Subcutaneous abdominal adipose tissue (tissue), 5 donors: ENCODE data around the gene SLC41A1.
A peak's percentile ranks its signal among the peaks of the same experiment; 100 is the strongest.

Experiments used
- H3K27ac ChIP-seq: one replicate; pipeline ENCODE4 v1.7.0; 2013; ENCODE audit warnings: low read depth, mild to moderate bottlenecking, inconsistent platforms, low read length, moderate library complexity
- H3K27me3 ChIP-seq, 5 donors: one replicate each; pipeline ENCODE4 v1.7.0; 2013; ENCODE audit warnings: low read length in 5 of 5, inconsistent platforms in 1 of 5; ENCODE audit not compliant: control insufficient read depth in 5 of 5, insufficient read depth in 4 of 5
- H3K36me3 ChIP-seq, 5 donors: one replicate each; pipeline ENCODE4 v1.7.0; 2013; ENCODE audit warnings: low read length in 5 of 5; ENCODE audit not compliant: control insufficient read depth in 5 of 5, insufficient read depth in 5 of 5
- H3K4me1 ChIP-seq, 5 donors: one replicate each; pipeline ENCODE4 v1.7.0; 2013; ENCODE audit warnings: low read length in 5 of 5, mild to moderate bottlenecking in 3 of 5, moderate library complexity in 1 of 5; ENCODE audit not compliant: control insufficient read depth in 5 of 5, insufficient read depth in 5 of 5
- H3K4me3 ChIP-seq, 5 donors: one replicate each; pipeline ENCODE4 v1.7.0; 2013; ENCODE audit warnings: low read length in 5 of 5, low read depth in 1 of 5
- H3K9ac ChIP-seq, 5 donors: one replicate each; pipeline ENCODE4 v1.7.0; 2013; ENCODE audit warnings: low read length in 5 of 5, mild to moderate bottlenecking in 4 of 5, moderate library complexity in 3 of 5
- H3K9me3 ChIP-seq, 5 donors: one replicate each; pipeline ENCODE4 v1.7.0; 2013; ENCODE audit warnings: low read length in 5 of 5; ENCODE audit not compliant: control insufficient read depth in 5 of 5
- donor health status: healthy.
- donor health status: healthy.
- donor health status: healthy.
- donor health status: healthy.
- donor health status: healthy.

SLC41A1 gene

GRCh38 chr1:205792961-205793673 lies 19.9 kb downstream of the SLC41A1 start:
- Histone ChIP-seq H3K36me3 (peaks cover 19 to 80% (median 63%) of the 10 kb centered on the region in 5 donors), H3K4me1 (no peaks in the 10 kb centered on the region), H3K4me3 (no peak overlapping the region)

GRCh38 chr1:205792481-205792881 lies 20.5 kb downstream of the SLC41A1 start:
- Histone ChIP-seq H3K4me3 (no peak overlapping the region), H3K27ac (no peak overlapping the region), H3K9me3 (no peaks in the 10 kb centered on the region), H3K36me3 (peaks cover 18 to 73% (median 57%) of the 10 kb centered on the region in 5 donors), H3K9ac (no peak overlapping the region), H3K4me1 (no peaks in the 10 kb centered on the region), H3K27me3 (no peaks in the 10 kb centered on the region)

More at GRCh38 chr1:205792961-205793673, 19.9 kb downstream of the SLC41A1 start:
- no peaks in the 10 kb centered on the region for H3K9me3 ChIP-seq
- H3K27me3 ChIP-seq = no peaks in the 10 kb centered on the region
- no peak overlapping the region for H3K9ac ChIP-seq
- H3K27ac ChIP-seq = no peak overlapping the region

- H3K27me3 ChIP-seq = no peaks in the 10 kb centered on the region
- no peak overlapping the region for H3K4me3 ChIP-seq
- H3K27ac ChIP-seq = no peak overlapping the region
- no peaks in the 10 kb centered on the region for H3K9me3 ChIP-seq
- no peak overlapping the region for H3K9ac ChIP-seq
- peaks cover 17 to 65% (median 49%) of the 10 kb centered on the region in 5 donors for H3K36me3 ChIP-seq
- H3K4me1 ChIP-seq = no peaks in the 10 kb centered on the region
Observed at GRCh38 chr1:205791568-205792180, 21.3 kb downstream of the SLC41A1 start.

GRCh38 chr1:205787287-205787916 lies 25.6 kb downstream of the SLC41A1 start:
- H3K9ac ChIP-seq = no peak overlapping the region
- no peaks in the 10 kb centered on the region for H3K27me3 ChIP-seq
- no peaks in the 10 kb centered on the region for H3K9me3 ChIP-seq
- peaks cover 0 to 14% (median 4%) of the 10 kb centered on the region in 5 donors for H3K4me1 ChIP-seq
- H3K27ac ChIP-seq = no peak overlapping the region
- no peak overlapping the region for H3K4me3 ChIP-seq
- peaks cover 3 to 25% (median 15%) of the 10 kb centered on the region in 5 donors for H3K36me3 ChIP-seq

GRCh38 chr1:205786601-205787000 lies 26.4 kb downstream of the SLC41A1 start:
- Histone ChIP-seq H3K9ac (no peak overlapping the region), H3K4me1 (peaks cover 0 to 14% (median 4%) of the 10 kb centered on the region in 5 donors), H3K9me3 (no peaks in the 10 kb centered on the region), H3K36me3 (peaks cover 3 to 18% (median 15%) of the 10 kb centered on the region in 5 donors), H3K27ac (no peak overlapping the region), H3K27me3 (no peaks in the 10 kb centered on the region), H3K4me3 (no peak overlapping the region)

GRCh38 chr1:205785446-205785845 lies 27.6 kb downstream of the SLC41A1 start:
- H3K27ac ChIP-seq = no peak overlapping the region
- H3K9me3 ChIP-seq = no peaks in the 10 kb centered on the region
- peaks cover 0 to 14% (median 4%) of the 10 kb centered on the region in 5 donors for H3K4me1 ChIP-seq
- no peaks in the 10 kb centered on the region for H3K27me3 ChIP-seq
- H3K9ac ChIP-seq = no peak overlapping the region
- no peak overlapping the region for H3K4me3 ChIP-seq
- peaks cover 3 to 12% (median 9%) of the 10 kb centered on the region in 5 donors for H3K36me3 ChIP-seq

GRCh38 chr1:205783904-205784303 lies 29.1 kb downstream of the SLC41A1 start:
- H3K9ac ChIP-seq = no peak overlapping the region
- H3K36me3 ChIP-seq = no peaks in the 10 kb centered on the region
- H3K27me3 ChIP-seq = no peaks in the 10 kb centered on the region
- no peak overlapping the region for H3K4me3 ChIP-seq
- peaks cover 0 to 14% (median 4%) of the 10 kb centered on the region in 5 donors for H3K4me1 ChIP-seq
- no peak overlapping the region for H3K27ac ChIP-seq
- H3K9me3 ChIP-seq = no peaks in the 10 kb centered on the region

- no peaks in the 10 kb centered on the region for H3K9me3 ChIP-seq
- H3K27me3 ChIP-seq = no peaks in the 10 kb centered on the region
- H3K4me1 ChIP-seq = peaks cover 0 to 14% (median 4%) of the 10 kb centered on the region in 5 donors
- H3K36me3 ChIP-seq = no peaks in the 10 kb centered on the region
- H3K4me3 ChIP-seq = no peak overlapping the region
- H3K9ac ChIP-seq = no peak overlapping the region
- H3K27ac ChIP-seq = no peak overlapping the region
Observed at GRCh38 chr1:205783433-205783795, 29.6 kb downstream of the SLC41A1 start.

- H3K4me3 ChIP-seq = no peak overlapping the region
- no peak overlapping the region for H3K27ac ChIP-seq
- peak overlapping the region in 1 of 5 donors; percentile 8 for H3K9ac ChIP-seq
- no peaks in the 10 kb centered on the region for H3K27me3 ChIP-seq
- H3K4me1 ChIP-seq = peaks cover 0 to 14% (median 4%) of the 10 kb centered on the region in 5 donors
- no peaks in the 10 kb centered on the region for H3K9me3 ChIP-seq
- no peaks in the 10 kb centered on the region for H3K36me3 ChIP-seq
Observed at GRCh38 chr1:205782627-205783432, 30.2 kb downstream of the SLC41A1 start.
